Measurements from ENCODE around the gene BLCAP. TPM values are rescaled to one million over a fixed set of nuclear protein-coding genes. Genes with fewer than 3 reads are reported as not detected.

Gene BLCAP
- total RNA-seq, 2 donors from 2014 or later: 66.6 to 78.7 TPM

- H3K27ac ChIP-seq: no peak overlapping the region
- H3K4me3 ChIP-seq: no peak overlapping the region
- H3K9me3 ChIP-seq: no peaks in the 10 kb centered on the region
- no peak for DNase-seq (ENCODE audit: low spot score)
- peaks cover 15% of the 10 kb centered on the region for H3K36me3 ChIP-seq
- TF ChIP-seq CTCF (IDR thresholded peaks at IDR 0.05): no peak
- no peaks in the 10 kb centered on the region for H3K27me3 ChIP-seq
- peaks cover 0 to 89% of the 10 kb centered on the region in 2 donors for H3K4me1 ChIP-seq
Measured at GRCh38 chr20:37520419-37520955, 7.2 kb downstream of the BLCAP start.

- TF ChIP-seq CTCF (IDR thresholded peaks at IDR 0.05): no peak
- H3K4me3 ChIP-seq: no peak overlapping the region
- no peaks in the 10 kb centered on the region for H3K9me3 ChIP-seq
- peaks cover 21% of the 10 kb centered on the region for H3K36me3 ChIP-seq
- no peaks in the 10 kb centered on the region for H3K27me3 ChIP-seq
- peak overlapping the region; percentile 56 to 60 for H3K27ac ChIP-seq
- no peak for DNase-seq (ENCODE audit: low spot score)
- peaks cover 0 to 81% of the 10 kb centered on the region in 2 donors for H3K4me1 ChIP-seq
Measured at GRCh38 chr20:37519508-37520418, 7.9 kb downstream of the BLCAP start.

GRCh38 chr20:37518606-37519507, 8.8 kb downstream of the BLCAP start:
- Histone ChIP-seq H3K4me1 (peaks cover 0 to 72% of the 10 kb centered on the region in 2 donors), H3K9me3 (no peaks in the 10 kb centered on the region), H3K4me3 (no peak overlapping the region), H3K36me3 (peaks cover 30% of the 10 kb centered on the region), H3K27me3 (no peaks in the 10 kb centered on the region), H3K27ac (peak overlapping the region; percentile 56 to 60)
- no peak for TF ChIP-seq CTCF (IDR thresholded peaks at IDR 0.05)
- DNase-seq (ENCODE audit: low spot score): no peak

GRCh38 chr20:37518059-37518458, 9.6 kb downstream of the BLCAP start:
- Histone ChIP-seq H3K27me3 (no peaks in the 10 kb centered on the region), H3K27ac (no peak overlapping the region), H3K36me3 (peaks cover 33% of the 10 kb centered on the region), H3K9me3 (no peaks in the 10 kb centered on the region), H3K4me1 (peaks cover 0 to 64% of the 10 kb centered on the region in 2 donors), H3K4me3 (no peak overlapping the region)
- no peak for TF ChIP-seq CTCF (IDR thresholded peaks at IDR 0.05)
- no peak for DNase-seq (ENCODE audit: low spot score)

GRCh38 chr20:37516811-37517750, 10.6 kb downstream of the BLCAP start:
- peaks cover 33% of the 10 kb centered on the region for H3K36me3 ChIP-seq
- no peaks in the 10 kb centered on the region for H3K9me3 ChIP-seq
- H3K4me1 ChIP-seq: peaks cover 0 to 56% of the 10 kb centered on the region in 2 donors
- no peak overlapping the region for H3K4me3 ChIP-seq
- TF ChIP-seq CTCF (IDR thresholded peaks at IDR 0.05): no peak
- DNase-seq (ENCODE audit: low spot score): no peak
- H3K27ac ChIP-seq: no peak overlapping the region
- H3K27me3 ChIP-seq: no peaks in the 10 kb centered on the region

Measured in right atrium auricular region (tissue), 2 donors.